HG03097 (cell line): Measurements from ENCODE around the gene SALL3.

Source experiments
- ATAC-seq: cut with Tn5 transposase; IDR thresholded peaks from one replicate; pipeline ENCODE4 v1.9.1; 2021; ENCODE audit not compliant: unreplicated experiment, low FRiP score

SALL3 gene

GRCh38 chr18:78998371-78999071 is 18.9 kb downstream of the SALL3 start:
- no peak for ATAC-seq

- no peak for ATAC-seq
These were observed 20.3 kb downstream of the SALL3 start for GRCh38 chr18:78999939-79000338.

- no peak for ATAC-seq
These were observed 21.4 kb downstream of the SALL3 start for GRCh38 chr18:79000997-79001396.

GRCh38 chr18:79005653-79006052 is 26.0 kb downstream of the SALL3 start:
- ATAC-seq: no peak

- no peak for ATAC-seq
These were observed 26.6 kb downstream of the SALL3 start for GRCh38 chr18:79006106-79006795.

- ATAC-seq: no peak
These were observed 27.8 kb downstream of the SALL3 start for GRCh38 chr18:79007440-79007839.

GRCh38 chr18:79008356-79008940 is 28.8 kb downstream of the SALL3 start:
- ATAC-seq: no peak

- ATAC-seq: no peak
These were observed 31.2 kb downstream of the SALL3 start for GRCh38 chr18:79010802-79011201.

- no peak for ATAC-seq
These were observed 31.8 kb downstream of the SALL3 start for GRCh38 chr18:79011300-79011870.

- ATAC-seq: no peak
These were observed 34.3 kb downstream of the SALL3 start for GRCh38 chr18:79013869-79014268.

GRCh38 chr18:79018911-79019310 is 39.3 kb downstream of the SALL3 start:
- ATAC-seq: no peak

GRCh38 chr18:79019881-79020280 is 40.3 kb downstream of the SALL3 start:
- ATAC-seq: no peak

GRCh38 chr18:79022603-79023002 is 43.0 kb downstream of the SALL3 start:
- no peak for ATAC-seq

- no peak for ATAC-seq
These were observed 46.9 kb downstream of the SALL3 start for GRCh38 chr18:79026491-79026890.

GRCh38 chr18:79030680-79031079 is 51.1 kb downstream of the SALL3 start:
- no peak for ATAC-seq

- no peak for ATAC-seq
These were observed 62.7 kb downstream of the SALL3 start for GRCh38 chr18:79042276-79042675.

GRCh38 chr18:79043288-79043687 is 63.7 kb downstream of the SALL3 start:
- no peak for ATAC-seq

GRCh38 chr18:79046522-79046921 is 66.9 kb downstream of the SALL3 start:
- no peak for ATAC-seq

GRCh38 chr18:79047556-79048244 is 68.1 kb downstream of the SALL3 start:
- no peak for ATAC-seq

GRCh38 chr18:79048245-79048632 is 68.6 kb downstream of the SALL3 start:
- no peak for ATAC-seq

- ATAC-seq: no peak
These were observed 69.9 kb downstream of the SALL3 start for GRCh38 chr18:79049506-79049905.
